NCI-H69 (cell line): ENCODE measurements around the gene LRFN2.

Source experiments
- DNase-seq: peaks from one replicate; lab custom pipeline; 2025; lab: John Stamatoyannopoulos, UW

The LRFN2 gene

GRCh38 chr6:40438246-40438887, 148.8 kb downstream of the LRFN2 start:
- DNase-seq = peak; percentile 54

- peak; percentile 70 for DNase-seq
These were observed 149.5 kb downstream of the LRFN2 start for GRCh38 chr6:40437631-40438030.

- DNase-seq = peak; percentile 70
These were observed 150.2 kb downstream of the LRFN2 start for GRCh38 chr6:40436685-40437604.

- no peak for DNase-seq
These were observed 154.2 kb downstream of the LRFN2 start for GRCh38 chr6:40432982-40433381.

GRCh38 chr6:40431706-40432105, 155.5 kb downstream of the LRFN2 start:
- DNase-seq = no peak

- DNase-seq = no peak
These were observed 160.0 kb downstream of the LRFN2 start for GRCh38 chr6:40427196-40427595.

- peak; percentile 20 for DNase-seq
These were observed 160.7 kb downstream of the LRFN2 start for GRCh38 chr6:40426346-40427066.

GRCh38 chr6:40425192-40425919, 161.8 kb downstream of the LRFN2 start:
- peak; percentile 97 for DNase-seq

GRCh38 chr6:40422046-40422445, 165.1 kb downstream of the LRFN2 start:
- no peak for DNase-seq

GRCh38 chr6:40419946-40420728, 167.0 kb downstream of the LRFN2 start:
- no peak for DNase-seq

- peak; percentile 49 for DNase-seq
These were observed 167.8 kb downstream of the LRFN2 start for GRCh38 chr6:40419377-40419776.

GRCh38 chr6:40417031-40417430, 170.1 kb downstream of the LRFN2 start:
- peak; percentile 34 for DNase-seq

- DNase-seq = no peak
These were observed 172.5 kb downstream of the LRFN2 start for GRCh38 chr6:40414617-40415016.

- peak; percentile 60 for DNase-seq
These were observed 173.9 kb downstream of the LRFN2 start for GRCh38 chr6:40413239-40413638.

GRCh38 chr6:40411881-40412280, 175.3 kb downstream of the LRFN2 start:
- peak; percentile 49 for DNase-seq

- peak; percentile 99 for DNase-seq
These were observed 176.3 kb downstream of the LRFN2 start for GRCh38 chr6:40410821-40411220.

- peak; percentile 97 for DNase-seq
These were observed 177.3 kb downstream of the LRFN2 start for GRCh38 chr6:40409716-40410397.

GRCh38 chr6:40408786-40409542, 178.2 kb downstream of the LRFN2 start:
- peak; percentile 97 for DNase-seq

- peak; percentile 79 for DNase-seq
These were observed 179.9 kb downstream of the LRFN2 start for GRCh38 chr6:40407239-40407638.

GRCh38 chr6:40406175-40406574, 181.0 kb downstream of the LRFN2 start:
- no peak for DNase-seq
